Neutrophil (primary cell): ENCODE measurements around the gene FGF22.
"Not testable (repeated sequence)": the region's sequence is repeated elsewhere in the genome, so short reads cannot be mapped to it uniquely, and the experiment has no call there.

ENCODE experiments used
- H3K27ac ChIP-seq: fragments of 200-600 bp; sonication (generic); 2 replicates; pipeline ENCODE4 v1.5.1; 2016; ENCODE audit warnings: mild to moderate bottlenecking, moderate library complexity
- H3K27me3 ChIP-seq: fragments of 200-600 bp; sonication (generic); 2 replicates; pipeline ENCODE4 v1.6.0; 2016; ENCODE audit warnings: mild to moderate bottlenecking
- H3K36me3 ChIP-seq: fragments of 200-600 bp; sonication (generic); 2 replicates; pipeline ENCODE4 v1.5.1; 2017
- H3K4me1 ChIP-seq, 2 experiments: fragments of 200-600 bp in 1 of 2; sonication (generic) in 1 of 2; 1 replicate in 1 of 2; 2 replicates in 1 of 2; pipeline versions ENCODE4 v1.5.1 to v1.6.1; 2013 to 2016; ENCODE audit warnings: low read depth in 1 of 2, low read length in 1 of 2, mild to moderate bottlenecking in 1 of 2, moderate library complexity in 1 of 2; ENCODE audit not compliant: control insufficient read depth in 1 of 2, insufficient read depth in 1 of 2
- H3K4me3 ChIP-seq, 2 experiments: fragments of 200-600 bp in 1 of 2; sonication (generic) in 1 of 2; 1 replicate in 1 of 2; 2 replicates in 1 of 2; pipeline ENCODE4 v1.5.1; 2013 to 2016; ENCODE audit warnings: low read depth in 1 of 2, low read length in 1 of 2, mild to moderate bottlenecking in 1 of 2, moderate library complexity in 1 of 2
- H3K9me3 ChIP-seq: fragments of 200-600 bp; sonication (generic); 2 replicates; pipeline ENCODE4 v1.5.1; 2016
- CTCF ChIP-seq: fragments of 200-600 bp; sonication (generic); IDR thresholded peaks from 2 replicates; pipeline ENCODE4 v1.5.1; 2016; ENCODE audit warnings: antibody characterized with exemption

The FGF22 gene

GRCh38 chr19:662207-662961 is 22.7 kb downstream of the FGF22 start:
- H3K27me3 ChIP-seq = no peaks in the 10 kb centered on the region
- peaks cover 13% of the 10 kb centered on the region for H3K36me3 ChIP-seq
- H3K4me1 ChIP-seq = peaks cover 65 to 68% of the 10 kb centered on the region in 2 experiments
- H3K27ac ChIP-seq = peak overlapping the region; percentile 92
- H3K9me3 ChIP-seq = no peaks in the 10 kb centered on the region
- TF ChIP-seq CTCF = no peak
- peak overlapping the region; percentile 76 to 81 for H3K4me3 ChIP-seq

GRCh38 chr19:662962-663681 is 23.4 kb downstream of the FGF22 start, which contains the start of gene RNF126:
RNF126 (minus strand) TSS chr19:663214; CDS start chr19:663121, 93 bp downstream.
- Histone ChIP-seq H3K27me3 (no peaks in the 10 kb centered on the region), H3K4me3 (peak within 1 kb of the TSS; percentile 76 to 81), H3K9me3 (no peaks in the 10 kb centered on the region), H3K36me3 (peaks cover 8% of the 10 kb centered on the region), H3K27ac (peak within 1 kb of the TSS; percentile 92), H3K4me1 (peaks cover 72 to 75% of the 10 kb centered on the region in 2 experiments)
- TF ChIP-seq CTCF = peak; percentile 25

- no peak for TF ChIP-seq CTCF
- Histone ChIP-seq H3K27me3 (no peaks in the 10 kb centered on the region), H3K4me3 (peak overlapping the region; percentile 69 to 76), H3K4me1 (peaks cover 76 to 81% of the 10 kb centered on the region in 2 experiments), H3K9me3 (no peaks in the 10 kb centered on the region), H3K36me3 (peaks cover 3% of the 10 kb centered on the region), H3K27ac (peak overlapping the region; percentile 92)
Measured at GRCh38 chr19:663682-664117, 24.0 kb downstream of the FGF22 start.

GRCh38 chr19:664913-665443 is 25.3 kb downstream of the FGF22 start:
- H3K4me3 ChIP-seq = peak overlapping the region; percentile 63 to 64
- H3K27ac ChIP-seq = peak overlapping the region; percentile 71
- peak; percentile 94 for TF ChIP-seq CTCF
- no peaks in the 10 kb centered on the region for H3K36me3 ChIP-seq
- no peaks in the 10 kb centered on the region for H3K27me3 ChIP-seq
- H3K9me3 ChIP-seq = no peaks in the 10 kb centered on the region
- H3K4me1 ChIP-seq = peaks cover 78 to 84% of the 10 kb centered on the region in 2 experiments

GRCh38 chr19:666985-667573 is 27.4 kb downstream of the FGF22 start:
- not testable (repeated sequence) for H3K36me3 ChIP-seq, H3K27me3 ChIP-seq, H3K9me3 ChIP-seq
- H3K27ac ChIP-seq = peak overlapping the region; percentile 73
- peaks cover 72 to 77% of the 10 kb centered on the region in 2 experiments for H3K4me1 ChIP-seq
- H3K4me3 ChIP-seq = peak overlapping the region in 1 of 2 experiments; percentile 17

- peak overlapping the region; percentile 45 for H3K27ac ChIP-seq
- H3K4me1 ChIP-seq = peaks cover 70 to 71% of the 10 kb centered on the region in 2 experiments
- not testable (repeated sequence) for H3K4me3 ChIP-seq
Measured at GRCh38 chr19:668675-669434, 29.2 kb downstream of the FGF22 start.

More at GRCh38 chr19:668675-669434, 29.2 kb downstream of the FGF22 start:
- H3K36me3 ChIP-seq, H3K9me3 ChIP-seq, H3K27me3 ChIP-seq: not testable (repeated sequence)
